PC-3 (cell line): Measurements from ENCODE around the gene RAB1A. TPM values are rescaled to one million over a fixed set of nuclear protein-coding genes. Genes with fewer than 3 reads are reported as not detected.

Experiments used
- ATAC-seq: fragments of 200-7000 bp; cut with Tn5 transposase; 2 replicates; pipeline ENCODE4 v1.9.1; 2020; ENCODE audit warnings: mild to moderate bottlenecking, moderate library complexity
- BruUV-seq: library from RNA; stranded (reverse); fragments of 400-500 nt; replicated peaks from 2 replicates; lab custom pipeline; 2021; lab: Mats Ljungman, UMichigan
- CTCF ChIA-PET: fragments of 300-600 bp; sonication (Branson Sonifier 250); formaldehyde crosslinking; loops from one replicate; lab custom pipeline; 2022; ENCODE audit warnings: antibody characterized with exemption; lab: Charles Lee
- POLR2A ChIA-PET: fragments of 300-600 bp; sonication (Branson Sonifier 250); formaldehyde crosslinking; loops from one replicate; lab custom pipeline; 2022; ENCODE audit warnings: antibody characterized with exemption; ENCODE audit not compliant: unreplicated experiment; lab: Charles Lee
- DNase-seq: peaks from one replicate; pipeline ENCODE4 v3.0.0-alpha.2; 2015
- H2AFZ ChIP-seq: fragments of 300-600 bp; sonication (generic); 2 replicates; pipeline ENCODE4 v1.6.0; 2016; ENCODE audit warnings: antibody characterized with exemption, low read length
- H3F3A ChIP-seq: fragments of 300-600 bp; sonication (generic); one replicate; pipeline ENCODE4 v1.6.0; 2017; ENCODE audit warnings: antibody characterized with exemption, low read length, control low read depth, mild to moderate bottlenecking; ENCODE audit not compliant: unreplicated experiment
- H3K27ac ChIP-seq: fragments of 300-600 bp; sonication (generic); 2 replicates; pipeline ENCODE4 v1.5.1; 2016; ENCODE audit warnings: mild to moderate bottlenecking, low read length
- H3K27me3 ChIP-seq: fragments of 300-600 bp; sonication (generic); 2 replicates; pipeline ENCODE4 v1.6.1; 2016; ENCODE audit warnings: low read length, mixed read lengths
- H3K36me3 ChIP-seq: fragments of 300-600 bp; sonication (generic); 2 replicates; pipeline ENCODE4 v1.6.1; 2016; ENCODE audit warnings: low read depth, mixed run types, low read length, mixed read lengths
- H3K4me1 ChIP-seq: fragments of 300-600 bp; sonication (generic); 2 replicates; pipeline ENCODE4 v1.5.1; 2016; ENCODE audit warnings: low read length; ENCODE audit not compliant: insufficient read depth
- H3K4me2 ChIP-seq: fragments of 300-600 bp; sonication (generic); 2 replicates; pipeline ENCODE4 v1.6.0; 2016; ENCODE audit warnings: low read length
- H3K4me3 ChIP-seq: fragments of 300-600 bp; sonication (generic); 2 replicates; pipeline ENCODE4 v1.5.1; 2016; ENCODE audit warnings: mild to moderate bottlenecking, low read length, mixed read lengths
- H3K79me2 ChIP-seq: fragments of 300-600 bp; sonication (generic); 2 replicates; pipeline ENCODE4 v1.6.1; 2017; ENCODE audit warnings: low read length, mixed read lengths
- H3K9ac ChIP-seq: fragments of 300-600 bp; sonication (generic); 2 replicates; pipeline ENCODE4 v1.6.0; 2016; ENCODE audit warnings: mild to moderate bottlenecking, low read length
- H3K9me2 ChIP-seq: fragments of 300-600 bp; sonication (generic); replicated peaks from 2 replicates; pipeline ENCODE4 v1.6.1; 2016; ENCODE audit warnings: mixed run types, low read length, mixed read lengths
- H3K9me3 ChIP-seq: fragments of 300-600 bp; sonication (generic); 2 replicates; pipeline ENCODE4 v1.6.1; 2016; ENCODE audit warnings: low read length, mixed read lengths
- H4K20me1 ChIP-seq: fragments of 300-600 bp; sonication (generic); 2 replicates; pipeline ENCODE4 v1.6.1; 2016; ENCODE audit warnings: low read length, mixed read lengths
- EZH2 ChIP-seq: fragments of 300-600 bp; sonication (generic); IDR thresholded peaks from one replicate; pipeline ENCODE4 v1.6.1; 2017; ENCODE audit warnings: antibody characterized with exemption, mild to moderate bottlenecking, low read length; ENCODE audit not compliant: unreplicated experiment
- EZH2phosphoT487 ChIP-seq: fragments of 300-600 bp; sonication (generic); IDR thresholded peaks from 2 replicates; pipeline ENCODE4 v1.6.1; 2018; ENCODE audit warnings: mild to moderate bottlenecking, antibody characterized with exemption, low read length, borderline replicate concordance
- intact Hi-C: fragments of 100-400 bp; cut with micrococcal nuclease; formaldehyde crosslinking; loops from 2 replicates; pipeline ENCODE4 v1.9.0; 2023
- total RNA-seq: library from RNA; depleted of rRNA; stranded (reverse); fragments of >200 nt; gene quantifications from 2 replicates; pipeline ENCODE4 v1.2.3, GENCODE V29; 2014
- TF ChIP-seq, protein P1 (sequence below): fragments of 300-600 bp; sonication (generic); conservative IDR thresholded peaks from 2 replicates; pipeline ENCODE4 v1.5.1; 2017; ENCODE audit warnings: antibody characterized with exemption, low read depth, mild to moderate bottlenecking, low read length

RAB1A gene
- total RNA-seq, 1 experiment from 2014 or later = 96.9 TPM

- Histone ChIP-seq H3K4me3 (no peak overlapping the region), H3K4me2 (no peak overlapping the region), H3K9ac (no peak overlapping the region), H3K27me3 (no peaks in the 10 kb centered on the region), H3K36me3 (no peaks in the 10 kb centered on the region), H2AFZ (no peak overlapping the region), H3K9me3 (no peaks in the 10 kb centered on the region), H3K9me2 (no peaks in the 10 kb centered on the region), H3K79me2 (peaks cover 100% of the 10 kb centered on the region), H3K4me1 (no peaks in the 10 kb centered on the region; the same call in 1 of the 2 replicates), H3K27ac (no peak overlapping the region), H4K20me1 (peaks cover 90% of the 10 kb centered on the region), H3F3A (no peaks in the 10 kb centered on the region)
- intact Hi-C loops = no loop called here
- TF ChIP-seq EZH2 (no peak), EZH2phosphoT487 (no peak)
- TF ChIP-seq, protein P1, sequence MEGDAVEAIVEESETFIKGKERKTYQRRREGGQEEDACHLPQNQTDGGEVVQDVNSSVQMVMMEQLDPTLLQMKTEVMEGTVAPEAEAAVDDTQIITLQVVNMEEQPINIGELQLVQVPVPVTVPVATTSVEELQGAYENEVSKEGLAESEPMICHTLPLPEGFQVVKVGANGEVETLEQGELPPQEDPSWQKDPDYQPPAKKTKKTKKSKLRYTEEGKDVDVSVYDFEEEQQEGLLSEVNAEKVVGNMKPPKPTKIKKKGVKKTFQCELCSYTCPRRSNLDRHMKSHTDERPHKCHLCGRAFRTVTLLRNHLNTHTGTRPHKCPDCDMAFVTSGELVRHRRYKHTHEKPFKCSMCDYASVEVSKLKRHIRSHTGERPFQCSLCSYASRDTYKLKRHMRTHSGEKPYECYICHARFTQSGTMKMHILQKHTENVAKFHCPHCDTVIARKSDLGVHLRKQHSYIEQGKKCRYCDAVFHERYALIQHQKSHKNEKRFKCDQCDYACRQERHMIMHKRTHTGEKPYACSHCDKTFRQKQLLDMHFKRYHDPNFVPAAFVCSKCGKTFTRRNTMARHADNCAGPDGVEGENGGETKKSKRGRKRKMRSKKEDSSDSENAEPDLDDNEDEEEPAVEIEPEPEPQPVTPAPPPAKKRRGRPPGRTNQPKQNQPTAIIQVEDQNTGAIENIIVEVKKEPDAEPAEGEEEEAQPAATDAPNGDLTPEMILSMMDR = no peak
- no peak for ATAC-seq
- CTCF ChIA-PET = interaction anchor here (0.6 kb wide), 1 partner anchor 86 kb away, joined by 6 read pairs; no protein-coding TSS in a partner anchor
- POLR2A ChIA-PET = interaction anchor here (0.6 kb wide), 1 partner anchor 24 kb away, joined by 8 read pairs; no protein-coding TSS in a partner anchor
- DNase-seq = no peak
- no TSS peak for BruUV-seq
Observed at GRCh38 chr2:65120990-65121693, 8.8 kb downstream of the RAB1A start.

DNA sequence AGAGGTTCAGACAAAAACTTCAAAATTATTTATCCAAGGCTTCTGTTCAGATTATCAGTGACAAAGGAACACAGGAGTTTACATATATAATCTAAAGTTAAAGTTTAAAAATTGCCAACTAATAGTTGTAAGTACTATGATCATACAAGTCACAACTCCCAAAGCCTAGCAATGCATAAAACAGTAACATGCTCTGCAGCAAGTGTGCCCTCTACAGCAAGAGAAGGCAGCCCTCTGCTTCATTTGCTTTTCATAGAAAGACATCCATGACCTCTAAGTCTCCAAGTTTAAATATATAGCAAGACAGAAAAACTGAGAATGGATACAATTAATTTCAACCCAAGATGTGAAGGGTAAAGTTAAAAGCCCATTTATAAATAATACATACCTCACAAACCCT lies 13.3 kb downstream of the RAB1A start:
- ATAC-seq (no peak), DNase-seq (no peak)
- CTCF ChIA-PET = no interaction called here
- no peaks in the 10 kb centered on the region for H3K4me1 ChIP-seq
- no peak overlapping the region for H2AFZ ChIP-seq
- H3K4me3 ChIP-seq = no peak overlapping the region
- H3K79me2 ChIP-seq = peaks cover 100% of the 10 kb centered on the region
- TF ChIP-seq EZH2phosphoT487 (no peak), EZH2 (no peak)
- TF ChIP-seq, protein P1 = no peak
- H3K9me2 ChIP-seq = no peaks in the 10 kb centered on the region
- H3K9me3 ChIP-seq = no peaks in the 10 kb centered on the region
- BruUV-seq = no TSS peak
- H3K36me3 ChIP-seq = no peaks in the 10 kb centered on the region
- no peaks in the 10 kb centered on the region for H3K27me3 ChIP-seq
- POLR2A ChIA-PET = no interaction called here
- no peaks in the 10 kb centered on the region for H3F3A ChIP-seq
- intact Hi-C loops = no loop called here
- H3K4me2 ChIP-seq = no peak overlapping the region
- peaks cover 78% of the 10 kb centered on the region for H4K20me1 ChIP-seq
- H3K27ac ChIP-seq = no peak overlapping the region
- no peak overlapping the region for H3K9ac ChIP-seq

DNA sequence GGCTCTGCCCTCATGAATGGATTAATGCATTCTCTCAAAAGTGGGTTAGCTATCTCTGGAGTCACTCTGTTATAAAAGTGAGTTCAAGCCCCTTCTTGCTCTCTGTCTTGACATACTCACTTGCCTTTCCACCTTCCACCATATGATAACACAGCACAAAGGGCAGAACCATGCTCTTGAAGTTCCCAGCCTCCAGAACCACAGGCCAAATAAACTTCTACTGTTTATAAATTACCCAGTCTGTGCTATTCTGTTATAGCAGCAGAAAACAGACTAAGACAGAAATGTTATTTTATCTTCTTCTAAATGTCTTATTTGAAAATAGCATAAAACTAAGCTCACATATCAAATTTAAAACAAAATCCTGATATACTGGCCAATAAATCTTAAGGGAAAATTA lies 15.0 kb downstream of the RAB1A start:
- Histone ChIP-seq H3K27ac (no peak overlapping the region), H3K79me2 (peaks cover 100% of the 10 kb centered on the region), H3K9me3 (no peaks in the 10 kb centered on the region), H4K20me1 (peaks cover 77% of the 10 kb centered on the region), H2AFZ (no peak overlapping the region), H3F3A (no peaks in the 10 kb centered on the region), H3K4me1 (no peaks in the 10 kb centered on the region), H3K36me3 (no peaks in the 10 kb centered on the region), H3K4me2 (no peak overlapping the region), H3K9ac (no peak overlapping the region), H3K27me3 (no peaks in the 10 kb centered on the region), H3K4me3 (no peak overlapping the region), H3K9me2 (no peaks in the 10 kb centered on the region)
- POLR2A ChIA-PET = no interaction called here
- CTCF ChIA-PET = no interaction called here
- TF ChIP-seq, protein P1 = no peak
- TF ChIP-seq EZH2phosphoT487 (no peak), EZH2 (no peak)
- no peak for ATAC-seq
- BruUV-seq = no TSS peak
- intact Hi-C loops = no loop called here
- DNase-seq = no peak
